Mesothelial cell of epicardium (in vitro differentiated cells): ENCODE results near the gene KMT2D. TPM values are rescaled to one million over a fixed set of nuclear protein-coding genes. Genes with fewer than 3 reads are reported as not detected.

Experiments used
- DNase-seq, 2 experiments: peaks; one replicate each; pipeline ENCODE4 v3.0.0; 2021; ENCODE audit warnings: low spot score in 2 of 2; ENCODE audit not compliant: unreplicated experiment in 2 of 2
- H3K27ac Mint-ChIP-seq: 2 replicates; pipeline ENCODE4 v1.8.0; 2021; ENCODE audit warnings: mixed read lengths
- H3K27me3 Mint-ChIP-seq: 2 replicates; pipeline ENCODE4 v1.8.0; 2021; ENCODE audit warnings: low read depth, mixed read lengths
- H3K36me3 Mint-ChIP-seq: 2 replicates; pipeline ENCODE4 v1.8.0; 2021; ENCODE audit warnings: mixed read lengths
- H3K4me1 Mint-ChIP-seq: 2 replicates; pipeline ENCODE4 v1.8.0; 2021; ENCODE audit warnings: mixed read lengths
- H3K4me3 Mint-ChIP-seq: 2 replicates; pipeline ENCODE4 v1.8.0; 2021; ENCODE audit warnings: mild to moderate bottlenecking, moderate library complexity, mixed read lengths
- H3K9me3 Mint-ChIP-seq: 2 replicates; pipeline ENCODE4 v1.8.0; 2021; ENCODE audit warnings: mixed read lengths
- total RNA-seq: library from RNA; stranded (reverse); gene quantifications from 3 replicates; pipeline ENCODE4 v1.2.1, GENCODE V29; 2021
- TF ChIP-seq, protein P1 (sequence below): fragments of 200-600 bp; sonication (generic); IDR thresholded peaks from one replicate; pipeline ENCODE4 v1.5.0; 2021; ENCODE audit warnings: antibody characterized with exemption; ENCODE audit not compliant: unreplicated experiment

Gene KMT2D
- total RNA-seq, 1 donor from 2014 or later: 136 TPM

DNA sequence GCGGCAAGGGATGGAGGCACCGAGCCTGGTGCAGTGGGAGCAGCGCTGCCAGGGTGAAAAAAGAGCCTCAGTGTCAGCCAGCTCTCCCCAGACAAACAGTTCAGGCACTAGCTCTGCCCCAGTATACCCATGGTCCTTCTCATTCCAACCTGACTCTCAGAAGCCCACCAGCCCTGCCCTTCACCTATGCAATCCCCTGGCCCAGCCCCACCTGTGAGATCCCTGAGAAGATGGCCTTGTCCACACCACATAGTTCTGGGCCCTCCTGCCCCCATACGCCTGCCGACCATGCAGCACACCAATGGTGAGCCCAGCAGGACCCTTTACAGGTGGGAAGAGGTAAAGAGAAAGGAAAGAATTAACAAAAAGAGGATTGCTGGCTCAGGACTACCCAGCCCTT, 6.5 kb downstream of the KMT2D start:
- TF ChIP-seq, protein P1, sequence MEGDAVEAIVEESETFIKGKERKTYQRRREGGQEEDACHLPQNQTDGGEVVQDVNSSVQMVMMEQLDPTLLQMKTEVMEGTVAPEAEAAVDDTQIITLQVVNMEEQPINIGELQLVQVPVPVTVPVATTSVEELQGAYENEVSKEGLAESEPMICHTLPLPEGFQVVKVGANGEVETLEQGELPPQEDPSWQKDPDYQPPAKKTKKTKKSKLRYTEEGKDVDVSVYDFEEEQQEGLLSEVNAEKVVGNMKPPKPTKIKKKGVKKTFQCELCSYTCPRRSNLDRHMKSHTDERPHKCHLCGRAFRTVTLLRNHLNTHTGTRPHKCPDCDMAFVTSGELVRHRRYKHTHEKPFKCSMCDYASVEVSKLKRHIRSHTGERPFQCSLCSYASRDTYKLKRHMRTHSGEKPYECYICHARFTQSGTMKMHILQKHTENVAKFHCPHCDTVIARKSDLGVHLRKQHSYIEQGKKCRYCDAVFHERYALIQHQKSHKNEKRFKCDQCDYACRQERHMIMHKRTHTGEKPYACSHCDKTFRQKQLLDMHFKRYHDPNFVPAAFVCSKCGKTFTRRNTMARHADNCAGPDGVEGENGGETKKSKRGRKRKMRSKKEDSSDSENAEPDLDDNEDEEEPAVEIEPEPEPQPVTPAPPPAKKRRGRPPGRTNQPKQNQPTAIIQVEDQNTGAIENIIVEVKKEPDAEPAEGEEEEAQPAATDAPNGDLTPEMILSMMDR: no peak
- peaks cover 27% of the 10 kb centered on the region for H3K36me3 Mint-ChIP-seq
- peaks cover 36% of the 10 kb centered on the region for H3K4me1 Mint-ChIP-seq
- H3K4me3 Mint-ChIP-seq: no peak overlapping the region
- H3K27ac Mint-ChIP-seq: no peak overlapping the region
- no peaks in the 10 kb centered on the region for H3K27me3 Mint-ChIP-seq
- DNase-seq: no peak
- no peaks in the 10 kb centered on the region for H3K9me3 Mint-ChIP-seq

GRCh38 chr12:49052451-49053208, 8.0 kb downstream of the KMT2D start:
- no peaks in the 10 kb centered on the region for H3K27me3 Mint-ChIP-seq
- peaks cover 21% of the 10 kb centered on the region for H3K4me1 Mint-ChIP-seq
- TF ChIP-seq, protein P1: no peak
- H3K9me3 Mint-ChIP-seq: no peaks in the 10 kb centered on the region
- no peak overlapping the region for H3K4me3 Mint-ChIP-seq
- peaks cover 41% of the 10 kb centered on the region for H3K36me3 Mint-ChIP-seq
- no peak for DNase-seq
- no peak overlapping the region for H3K27ac Mint-ChIP-seq

DNA sequence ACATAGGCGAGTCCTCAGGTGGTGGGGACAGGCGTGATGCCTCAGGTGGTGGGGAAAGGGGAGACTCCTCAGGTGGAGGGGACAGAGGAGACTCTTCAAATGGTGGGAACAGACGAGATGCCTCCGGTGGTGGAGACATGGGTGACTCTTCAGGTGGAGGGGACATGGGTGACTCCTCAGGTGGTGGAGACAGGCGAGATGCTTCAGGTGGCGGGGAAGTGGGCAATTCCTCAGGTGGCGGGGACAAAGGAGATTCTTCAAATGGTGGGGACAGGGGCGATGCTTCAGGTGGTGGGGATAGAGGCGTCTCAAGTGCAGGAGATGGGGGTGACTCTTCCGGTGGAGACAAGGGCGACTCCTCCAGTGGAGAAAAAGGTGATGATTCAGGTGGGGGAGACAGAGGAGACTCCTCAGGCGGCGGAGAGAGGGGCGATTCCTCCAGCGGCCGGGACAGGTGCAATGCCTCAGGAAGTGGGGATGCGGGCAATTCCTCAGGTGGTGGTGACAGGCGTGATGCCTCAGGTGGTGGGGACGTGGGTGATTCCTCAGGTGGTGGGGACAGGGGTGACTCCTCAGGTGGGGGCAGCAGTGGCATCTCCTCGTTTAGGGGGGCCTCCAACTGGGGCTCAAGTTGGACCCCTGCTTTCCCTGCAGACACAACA, 8.7 kb downstream of the KMT2D start:
- H3K27ac Mint-ChIP-seq: no peak overlapping the region
- H3K4me1 Mint-ChIP-seq: peaks cover 14% of the 10 kb centered on the region
- TF ChIP-seq, protein P1: no peak
- DNase-seq: no peak
- H3K36me3 Mint-ChIP-seq: peaks cover 44% of the 10 kb centered on the region
- H3K27me3 Mint-ChIP-seq: no peaks in the 10 kb centered on the region
- no peaks in the 10 kb centered on the region for H3K9me3 Mint-ChIP-seq
- H3K4me3 Mint-ChIP-seq: no peak overlapping the region

- peaks cover 47% of the 10 kb centered on the region for H3K36me3 Mint-ChIP-seq
- DNase-seq: no peak
- TF ChIP-seq, protein P1: no peak
- no peaks in the 10 kb centered on the region for H3K9me3 Mint-ChIP-seq
- H3K27ac Mint-ChIP-seq: no peak overlapping the region
- H3K4me3 Mint-ChIP-seq: no peak overlapping the region
- H3K4me1 Mint-ChIP-seq: peaks cover 8% of the 10 kb centered on the region
- no peaks in the 10 kb centered on the region for H3K27me3 Mint-ChIP-seq
These were observed 9.2 kb downstream of the KMT2D start for GRCh38 chr12:49051373-49051764.

DNA sequence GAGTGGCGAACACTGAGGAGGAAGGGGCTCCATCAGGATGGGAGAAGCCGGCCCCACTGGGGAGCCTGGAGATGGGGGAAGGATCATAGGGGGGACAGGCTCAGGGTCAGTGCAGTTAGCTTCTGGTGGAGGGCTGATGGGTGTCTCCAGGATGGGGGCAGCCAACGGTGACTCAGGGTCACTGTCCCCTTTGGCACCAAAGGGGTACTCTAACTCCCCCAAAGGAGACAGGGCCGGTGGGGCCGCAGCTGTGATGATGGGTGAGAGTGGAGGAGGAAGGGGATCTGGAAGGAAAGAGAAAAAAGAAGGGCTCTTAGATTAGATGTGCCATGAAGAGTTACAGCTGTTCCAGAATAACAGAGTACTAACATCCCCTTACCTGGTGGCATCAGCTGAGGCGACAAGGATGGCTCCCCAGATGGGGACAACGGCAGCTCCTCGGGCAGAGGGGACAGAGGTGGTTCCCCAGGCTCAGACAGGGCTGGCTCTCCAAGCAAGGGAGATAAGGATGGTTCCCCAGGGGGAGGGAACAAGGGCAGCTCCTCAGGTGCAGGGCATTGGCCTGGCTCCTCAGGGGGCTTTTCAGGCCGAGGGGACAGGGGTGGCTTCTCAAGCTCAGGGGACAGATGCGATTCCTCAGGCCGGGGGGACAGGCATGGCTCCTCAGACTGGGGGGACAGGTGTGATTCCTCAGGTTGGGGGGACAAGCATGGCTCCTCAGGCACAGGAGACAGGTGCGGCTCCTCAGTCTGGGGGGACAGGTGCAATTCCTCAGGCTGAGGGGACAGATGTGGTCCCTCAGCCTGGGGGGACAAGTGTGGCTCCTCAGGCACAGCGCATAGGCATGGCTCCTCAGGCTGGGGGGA, 9.9 kb downstream of the KMT2D start:
- Mint-ChIP-seq H3K4me1 (peaks cover 2% of the 10 kb centered on the region), H3K27ac (no peak overlapping the region), H3K9me3 (no peaks in the 10 kb centered on the region), H3K27me3 (no peaks in the 10 kb centered on the region), H3K36me3 (peaks cover 54% of the 10 kb centered on the region), H3K4me3 (no peak overlapping the region)
- DNase-seq: no peak
- TF ChIP-seq, protein P1: no peak
